ENCODE measurements around the gene TNNT3.

GRCh38 chr11:1894759-1895158, 24.7 kb upstream of the TNNT3 start:
- TF ChIP-seq POLR2A (IDR thresholded peaks at IDR 0.05; ENCODE audit: low read length): no peak
- TF ChIP-seq GATA1 (IDR thresholded peaks at IDR 0.05; ENCODE audit: low read depth, low read length): no peak
